ENCODE measurements around the gene VPS37B. TPM values are rescaled to one million over a fixed set of nuclear protein-coding genes. Genes with fewer than 3 reads are reported as not detected.

VPS37B gene
- total and polyA plus RNA-seq, 2 donors (not counting 3 experiments of a cell fraction or from before 2014, with no cell fraction given): 39.5 to 45.9 TPM

- TF ChIP-seq GATA2 (IDR thresholded peaks at IDR 0.05; ENCODE audit: insufficient read depth, insufficient read length, low read depth, low read length) (no peak), EZH2 (IDR thresholded peaks at IDR 0.05; ENCODE audit: borderline replicate concordance, low read depth, low read length, severe bottlenecking) (no peak), POLR2A (IDR thresholded peaks at IDR 0.05; ENCODE audit: low read depth, low read length) (no peak), MYC (IDR thresholded peaks at IDR 0.05; ENCODE audit: low read depth, low read length) (peak; percentile 89), POLR2AphosphoS5 (IDR thresholded peaks at IDR 0.05; ENCODE audit: insufficient read depth, low read depth, low read length) (peak; percentile 52)
- TF ChIP-seq, protein P1, sequence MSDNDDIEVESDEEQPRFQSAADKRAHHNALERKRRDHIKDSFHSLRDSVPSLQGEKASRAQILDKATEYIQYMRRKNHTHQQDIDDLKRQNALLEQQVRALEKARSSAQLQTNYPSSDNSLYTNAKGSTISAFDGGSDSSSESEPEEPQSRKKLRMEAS (IDR thresholded peaks at IDR 0.05; ENCODE audit: insufficient read depth, insufficient read length): peak; percentile 29
- peaks cover 65% of the 10 kb centered on the region for H3K79me2 ChIP-seq (ENCODE audit: control insufficient read depth, insufficient read depth, low read length)
- peaks cover 13 to 16% of the 10 kb centered on the region in 2 experiments for H3K36me3 ChIP-seq (ENCODE audit: control insufficient read depth in 2 of 2, extremely low read depth in 1 of 2, insufficient read depth in 2 of 2, low read length in 2 of 2)
- POLR2A ChIA-PET: interaction anchor here (0.9 to 1.2 kb wide), 2 partner anchors 16 to 361 kb away, joined by 3 to 5 read pairs; partner anchors contain the start of genes MPHOSPH9 and MTRFR
- H3K4me3 ChIP-seq (replicated peaks in 1 of 3; ENCODE audit: insufficient read depth in 1 of 3, low read depth in 1 of 3, low read length in 3 of 3): peak overlapping the region in 2 of 3 experiments; percentile 25 to 60
- H3K4me1 ChIP-seq (ENCODE audit: control insufficient read depth, extremely low read depth, insufficient read depth, low read length): peaks cover 32% of the 10 kb centered on the region
- H3K9me1 ChIP-seq (replicated peaks; ENCODE audit: control insufficient read depth, extremely low read depth, insufficient read depth, low read length): no peaks in the 10 kb centered on the region
- H4K20me1 ChIP-seq (replicated peaks; ENCODE audit: control insufficient read depth, extremely low read depth, insufficient read depth, low read length): no peaks in the 10 kb centered on the region
- H3K27ac ChIP-seq (ENCODE audit: insufficient read depth, low read depth, low read length): peak overlapping the region; percentile 92
- H3K4me2 ChIP-seq (ENCODE audit: insufficient read depth, low read length): peak overlapping the region; percentile 84
- H3K9ac ChIP-seq (replicated peaks; ENCODE audit: extremely low read depth, insufficient read depth, low read length): peak overlapping the region; percentile 89
- DNase-seq (ENCODE audit: low read depth, low spot score): peak; percentile 84
- intact Hi-C loops (cut with micrococcal nuclease): loop anchor here (1.0 kb wide), 3 partner anchors 16 to 80 kb away; no protein-coding TSS in a partner anchor
- TSS peak; percentile 72 for BruUV-seq (replicated peaks)
- H2AFZ ChIP-seq (ENCODE audit: low read depth, low read length): peak overlapping the region; percentile 6
- no peaks in the 10 kb centered on the region for H3K9me3 ChIP-seq (replicated peaks; ENCODE audit: control insufficient read depth, insufficient read depth, low read length)
- dilution Hi-C loops (cut with MboI; ENCODE audit: extremely low pct_ligation_motif_present, low sequenced_read_pairs): no loop called here
- no peak for FAIRE-seq
- CTCF ChIA-PET: interaction anchor here (0.7 to 4.0 kb wide), 15 partner anchors 8 to 366 kb away, joined by 3 to 23 read pairs (median 7); partner anchors contain the start of gene VPS37B
- no peaks in the 10 kb centered on the region for H3K27me3 ChIP-seq (ENCODE audit: control insufficient read depth in 2 of 2, insufficient read depth in 2 of 2, low read length in 2 of 2)
Observed at GRCh38 chr12:122871851-122872780, 23.8 kb downstream of the VPS37B start.
